Tibial nerve (tissue), 4 donors: ENCODE results near the gene GNG7. TPM values are rescaled to one million over a fixed set of nuclear protein-coding genes. Genes with fewer than 3 reads are reported as not detected.
"Not testable (repeated sequence)": the region's sequence is repeated elsewhere in the genome, so short reads cannot be mapped to it uniquely, and the experiment has no call there.

Source experiments
- DNase-seq, 2 donors: peaks; one replicate each; pipeline ENCODE4 v3.0.0-alpha.2; 2019; ENCODE audit warnings: low spot score in 2 of 2
- H3K27ac ChIP-seq, 4 donors: fragments of 200-600 bp; sonication (generic) in 3 of 4; one replicate each; pipeline ENCODE4 v1.5.1; 2017 to 2019; ENCODE audit warnings: mild to moderate bottlenecking in 1 of 4
- H3K27me3 ChIP-seq, 2 donors: fragments of 200-600 bp; sonication (generic) in 1 of 2; one replicate each; pipeline versions ENCODE4 v1.5.1 to v1.6.0; 2017 to 2019
- H3K36me3 ChIP-seq, 3 donors: fragments of 200-600 bp; sonication (generic); one replicate each; pipeline ENCODE4 v1.5.1; 2018 to 2019
- H3K4me1 ChIP-seq, 4 donors: fragments of 200-600 bp; sonication (generic) in 3 of 4; one replicate each; pipeline ENCODE4 v1.5.1; 2017 to 2019
- H3K4me3 ChIP-seq, 4 donors: fragments of 200-600 bp; sonication (generic) in 3 of 4; one replicate each; pipeline ENCODE4 v1.5.1; 2017 to 2019; ENCODE audit warnings: mild to moderate bottlenecking in 1 of 4, moderate library complexity in 1 of 4
- H3K9me3 ChIP-seq, 4 donors: fragments of 200-600 bp; sonication (generic) in 3 of 4; one replicate each; pipeline ENCODE4 v1.5.1; 2017 to 2019
- CTCF ChIP-seq, 5 experiments: fragments of 200-600 bp in 3 of 5; fragments of 450-650 bp in 2 of 5; sonication (generic) in 3 of 5; IDR thresholded peaks; one replicate each; pipeline ENCODE4 v1.5.1; 2016 to 2019; ENCODE audit warnings: antibody characterized with exemption in 5 of 5, mild to moderate bottlenecking in 3 of 5, moderate library complexity in 2 of 5
- EP300 ChIP-seq, 2 donors: sonication (generic); formaldehyde crosslinking; IDR thresholded peaks; one replicate each; pipeline ENCODE4 v1.6.1; 2017; ENCODE audit warnings: antibody characterized with exemption in 2 of 2, mild to moderate bottlenecking in 1 of 2
- POLR2A ChIP-seq, 2 donors: fragments of 450-650 bp; IDR thresholded peaks; one replicate each; pipeline ENCODE4 v1.6.1; 2017; ENCODE audit warnings: antibody characterized with exemption in 2 of 2, mild to moderate bottlenecking in 2 of 2, moderate library complexity in 2 of 2
- WGBS, 2 donors: methylation state at CpG; one replicate each; pipeline ENCODE4 v1.1.5; 2018; 5-methylcytosine and 5-hydroxymethylcytosine counted together
- total RNA-seq, 4 donors: library from RNA; depleted of rRNA; stranded (reverse); fragments of >200 nt; gene quantifications; one replicate each; pipeline ENCODE4 v1.1.0, GENCODE V29; 2016

The GNG7 gene
- total RNA-seq, 4 donors from 2014 or later = 2.6 to 5.3 (median 3.5) TPM

GRCh38 chr19:2524361-2524839, 178.1 kb downstream of the GNG7 start:
- 87 to 96% methylated on average over 16 of the region's 16 CpGs for whole genome bisulfite sequencing, 2 donors
- H3K27me3 ChIP-seq = no peaks in the 10 kb centered on the region
- no peaks in the 10 kb centered on the region for H3K36me3 ChIP-seq
- no peaks in the 10 kb centered on the region for H3K9me3 ChIP-seq
- no peak overlapping the region for H3K27ac ChIP-seq
- no peak for DNase-seq
- TF ChIP-seq POLR2A (IDR thresholded peaks at IDR 0.05) (no peak), CTCF (IDR thresholded peaks at IDR 0.05) (no peak)
- peaks cover 0 to 25% (median 6%) of the 10 kb centered on the region in 4 donors for H3K4me1 ChIP-seq
- H3K4me3 ChIP-seq = no peak overlapping the region

GRCh38 chr19:2523630-2524311, 178.7 kb downstream of the GNG7 start:
- peak overlapping the region in 3 of 4 donors; percentile 27 to 78 (median 71) for H3K27ac ChIP-seq
- no peaks in the 10 kb centered on the region for H3K27me3 ChIP-seq
- 39 to 42% methylated on average over 20 of the region's 20 CpGs for WGBS, 2 donors
- peaks cover 0 to 25% (median 6%) of the 10 kb centered on the region in 4 donors for H3K4me1 ChIP-seq
- TF ChIP-seq POLR2A (IDR thresholded peaks at IDR 0.05) = no peak
- peak in 1 of 5 experiments; percentile 26 for TF ChIP-seq CTCF (IDR thresholded peaks at IDR 0.05)
- H3K36me3 ChIP-seq = no peaks in the 10 kb centered on the region
- H3K4me3 ChIP-seq = no peak overlapping the region
- H3K9me3 ChIP-seq = no peaks in the 10 kb centered on the region
- DNase-seq = no peak

GRCh38 chr19:2519482-2519881, 183.0 kb downstream of the GNG7 start:
- DNase-seq = no peak
- 93 to 94% methylated on average over 6 of the region's 6 CpGs for WGBS, 2 donors

GRCh38 chr19:2518856-2519255, 183.6 kb downstream of the GNG7 start:
- not testable (repeated sequence) for H3K27ac ChIP-seq, H3K4me3 ChIP-seq, H3K36me3 ChIP-seq, H3K4me1 ChIP-seq, H3K9me3 ChIP-seq, DNase-seq, H3K27me3 ChIP-seq
- WGBS, 2 donors = 82 to 86% methylated on average over 11 of the region's 11 CpGs

More at GRCh38 chr19:2519482-2519881, 183.0 kb downstream of the GNG7 start:
- no peak overlapping the region for H3K27ac ChIP-seq
- H3K4me1 ChIP-seq = peaks cover 0 to 13% (median 6%) of the 10 kb centered on the region in 4 donors
- no peaks in the 10 kb centered on the region for H3K27me3 ChIP-seq
- H3K36me3 ChIP-seq = no peaks in the 10 kb centered on the region
- no peaks in the 10 kb centered on the region for H3K9me3 ChIP-seq
- no peak overlapping the region for H3K4me3 ChIP-seq
- no peak for TF ChIP-seq EP300 (IDR thresholded peaks at IDR 0.05)
- TF ChIP-seq CTCF (IDR thresholded peaks at IDR 0.05) = no peak
- no peak for TF ChIP-seq POLR2A (IDR thresholded peaks at IDR 0.05)

GRCh38 chr19:2517881-2518601, 184.5 kb downstream of the GNG7 start:
- WGBS, 2 donors = 58 to 62% methylated on average over 22 to 29 of the region's 35 CpGs
- no peak for TF ChIP-seq EP300 (IDR thresholded peaks at IDR 0.05)
- TF ChIP-seq POLR2A (IDR thresholded peaks at IDR 0.05) = no peak
- TF ChIP-seq CTCF (IDR thresholded peaks at IDR 0.05) = no peak
- no peak overlapping the region for H3K27ac ChIP-seq
- no peak overlapping the region for H3K4me3 ChIP-seq
- no peaks in the 10 kb centered on the region for H3K27me3 ChIP-seq
- no peak for DNase-seq
- no peaks in the 10 kb centered on the region for H3K36me3 ChIP-seq
- no peaks in the 10 kb centered on the region for H3K9me3 ChIP-seq
- H3K4me1 ChIP-seq = no peaks in the 10 kb centered on the region
